Astrocyte (in vitro differentiated cells and primary cell): ENCODE measurements around the gene MOB1A.

ENCODE experiments used
- CTCF ChIP-seq: IDR thresholded peaks from 2 replicates; pipeline ENCODE4 v1.5.1; 2011; ENCODE audit warnings: low read depth, mild to moderate bottlenecking, inconsistent platforms, low read length, moderate library complexity; ENCODE audit not compliant: insufficient read depth
- EZH2 ChIP-seq: IDR thresholded peaks from 2 replicates; pipeline ENCODE4 v1.6.1; 2012; ENCODE audit warnings: mild to moderate bottlenecking, low read length, inconsistent platforms; ENCODE audit not compliant: insufficient read depth

GRCh38 chr2:74138600-74139323 is 39.9 kb downstream of the MOB1A start:
- TF ChIP-seq EZH2 (no peak), CTCF (no peak)
